ENCODE results near the gene CFAP20.

The CFAP20 gene

DNA sequence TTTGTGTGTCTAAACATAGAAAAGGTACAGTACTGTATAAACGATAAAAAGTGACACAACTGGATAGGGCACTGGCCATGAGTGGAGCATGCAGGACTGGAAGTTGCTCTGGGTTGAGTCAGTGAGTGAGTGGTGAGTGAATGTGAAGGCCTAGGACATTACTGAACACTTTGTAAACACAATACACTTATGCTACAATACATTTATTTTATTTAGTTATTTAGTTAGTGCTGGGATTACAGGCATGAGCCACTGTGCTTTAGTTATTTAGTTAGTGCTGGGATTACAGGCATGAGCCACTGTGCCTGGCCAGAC is 4.6 kb downstream of the CFAP20 start:
- DNase-seq (ENCODE audit: low spot score), result no peak

DNA sequence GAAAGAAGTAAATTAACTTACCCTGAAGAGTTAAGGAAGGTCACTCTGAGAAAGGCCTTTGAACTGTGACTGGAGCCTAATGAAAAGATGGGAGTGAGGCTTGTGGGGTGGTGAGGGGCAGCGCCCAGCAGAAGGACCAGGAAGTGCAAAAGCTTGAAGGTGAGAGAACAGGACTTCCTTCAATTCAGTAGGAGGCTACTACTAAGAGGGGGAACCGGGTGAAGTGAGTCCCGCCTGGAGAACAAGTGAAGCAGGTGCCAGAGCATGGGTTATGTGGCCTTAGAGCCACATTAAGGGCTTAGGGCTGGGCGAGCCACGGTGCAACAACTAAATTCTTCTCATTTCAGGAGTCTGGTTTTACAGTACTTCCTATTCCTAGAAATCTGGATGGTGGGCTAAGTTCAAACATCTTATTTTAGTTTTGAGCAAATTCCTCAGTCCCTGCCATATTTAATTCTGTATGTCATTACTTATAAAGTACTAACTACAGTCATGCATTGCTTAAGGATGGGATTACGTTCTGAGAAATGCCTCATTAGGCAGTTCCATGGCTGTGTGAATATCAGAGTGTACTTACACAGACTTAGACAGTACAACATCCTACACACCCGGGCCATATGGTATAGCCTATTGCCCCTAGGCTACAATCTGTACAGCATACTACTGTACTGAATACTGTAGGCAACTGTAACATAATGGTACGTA is 5.1 kb downstream of the CFAP20 start:
- DNase-seq (ENCODE audit: low spot score), result no peak

DNA sequence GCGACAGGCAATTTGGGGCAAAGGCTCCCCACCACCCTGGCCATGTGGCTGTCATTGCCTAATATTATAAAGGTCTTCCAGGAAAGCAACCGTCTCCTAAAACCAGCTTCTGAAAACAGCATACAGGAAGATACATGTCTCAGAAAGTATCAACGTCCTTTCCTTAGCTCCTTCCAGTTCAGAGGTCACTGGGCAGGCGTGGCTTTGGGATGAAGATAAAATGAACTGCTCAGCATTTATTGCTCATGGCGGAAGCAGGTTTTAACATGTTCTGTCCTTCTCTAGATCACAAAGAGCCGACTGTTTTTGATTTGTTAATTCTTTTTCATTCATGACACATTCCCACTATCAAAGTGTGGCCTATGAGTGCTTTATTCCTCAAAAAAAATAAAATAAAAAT is 8.0 kb downstream of the CFAP20 start:
- DNase-seq (ENCODE audit: low spot score), result no peak

DNA sequence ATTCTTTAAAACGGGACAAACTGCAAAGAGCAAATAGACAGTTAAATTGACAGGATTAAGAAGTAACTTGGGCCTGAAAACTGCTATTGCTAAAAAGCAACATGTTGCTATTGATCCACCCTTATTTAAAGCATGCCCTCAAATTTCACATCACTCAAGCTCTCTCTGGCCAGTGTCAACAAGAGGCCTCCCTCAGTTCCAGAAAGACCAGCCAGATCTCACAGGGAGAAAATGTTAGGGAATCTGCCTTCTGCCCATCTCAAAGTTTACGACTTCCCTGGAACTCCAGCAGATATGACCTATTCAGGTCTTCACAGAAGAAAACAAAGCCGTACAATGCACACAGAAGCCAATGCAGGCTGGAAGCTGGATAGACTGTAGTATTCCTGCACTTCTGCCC is 8.9 kb downstream of the CFAP20 start:
- DNase-seq (ENCODE audit: low spot score), result no peak

DNA sequence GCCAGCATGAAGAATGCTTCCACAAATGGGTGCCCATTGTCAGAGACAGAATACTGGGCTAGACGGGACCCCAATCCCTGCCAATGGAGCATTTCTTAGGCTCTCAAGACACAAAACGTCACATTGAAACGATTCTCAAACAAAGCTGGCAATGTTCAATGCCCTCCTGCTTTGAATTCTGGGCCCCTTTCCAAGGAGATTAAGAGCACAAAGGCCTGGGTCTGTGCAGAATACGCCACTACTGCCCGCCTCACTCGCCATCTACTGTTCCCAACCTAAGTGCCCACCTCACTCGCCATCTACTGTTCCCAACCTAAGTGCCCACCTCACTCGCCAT is 9.7 kb downstream of the CFAP20 start:
- no peak for DNase-seq (ENCODE audit: low spot score)

DNA sequence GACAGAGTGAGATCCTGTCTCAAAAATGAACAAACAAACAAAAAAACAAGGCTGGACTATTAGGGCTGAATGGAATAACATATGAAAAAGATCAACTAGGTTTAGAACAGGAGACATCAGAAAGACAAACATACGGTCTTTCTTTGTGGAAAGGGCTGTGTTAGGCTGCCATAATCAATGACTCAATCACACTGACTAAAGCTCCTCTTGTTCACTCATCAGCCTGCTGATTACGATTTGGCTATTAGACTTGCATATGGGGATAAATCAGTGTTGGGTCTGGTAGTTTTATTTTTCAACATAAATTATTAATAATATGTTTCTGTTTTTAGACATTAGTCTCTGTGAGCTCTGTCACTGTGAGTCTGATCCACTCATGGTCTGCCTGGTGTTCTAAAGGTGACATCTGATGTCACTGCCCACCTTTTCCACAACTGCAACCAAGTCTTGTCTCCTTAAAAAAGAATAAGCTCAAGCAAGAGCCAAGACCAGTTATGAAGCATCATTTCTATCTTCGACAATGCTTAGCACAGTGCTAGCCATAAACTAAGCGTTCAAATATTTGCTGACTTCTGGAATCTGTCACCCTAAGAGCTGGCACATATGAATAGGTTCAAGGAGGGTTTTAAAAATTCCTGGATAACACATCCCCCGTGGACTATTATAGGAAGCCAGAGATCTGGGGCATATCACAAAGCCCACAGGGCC is 10.2 kb downstream of the CFAP20 start:
- DNase-seq (ENCODE audit: low spot score), result no peak

DNA sequence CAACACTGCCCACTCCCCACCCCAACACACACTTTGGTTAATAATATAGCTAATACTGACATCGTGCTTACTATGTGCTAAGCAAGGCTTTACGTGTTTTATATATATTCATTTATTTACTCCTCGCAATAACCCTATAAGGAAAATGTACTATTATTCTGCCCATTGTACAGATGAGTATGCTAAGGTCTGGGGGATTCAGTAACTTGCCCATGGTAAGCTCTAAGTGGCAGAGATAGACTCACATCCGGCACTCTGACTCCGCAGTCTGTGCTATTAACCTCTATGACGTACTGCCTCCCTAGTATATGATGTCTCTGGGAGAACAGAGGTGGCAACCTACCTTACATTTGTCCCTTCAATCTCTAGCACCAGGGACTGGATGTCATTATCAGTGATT is 12.7 kb downstream of the CFAP20 start:
- DNase-seq (ENCODE audit: low spot score), result no peak

DNA sequence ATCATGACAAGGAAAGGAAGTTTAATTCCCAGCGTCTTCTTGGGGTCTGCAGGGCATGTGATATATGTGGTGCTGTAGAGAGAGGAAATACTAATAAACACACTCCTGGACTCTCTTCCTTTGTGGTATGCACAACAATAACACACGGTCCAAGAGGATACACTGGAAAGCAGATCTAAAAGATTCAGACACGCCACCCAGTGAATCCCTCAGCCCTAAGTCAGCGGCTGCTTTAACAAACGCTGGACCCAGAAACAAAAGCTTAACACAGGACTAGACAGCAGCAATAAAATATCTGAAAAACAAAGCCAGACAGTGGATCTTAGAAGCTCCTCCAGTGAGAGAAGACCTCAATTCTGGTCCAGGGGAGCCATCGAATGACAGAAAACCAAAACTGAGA is 13.1 kb downstream of the CFAP20 start:
- no peak for DNase-seq (ENCODE audit: low spot score)

DNA sequence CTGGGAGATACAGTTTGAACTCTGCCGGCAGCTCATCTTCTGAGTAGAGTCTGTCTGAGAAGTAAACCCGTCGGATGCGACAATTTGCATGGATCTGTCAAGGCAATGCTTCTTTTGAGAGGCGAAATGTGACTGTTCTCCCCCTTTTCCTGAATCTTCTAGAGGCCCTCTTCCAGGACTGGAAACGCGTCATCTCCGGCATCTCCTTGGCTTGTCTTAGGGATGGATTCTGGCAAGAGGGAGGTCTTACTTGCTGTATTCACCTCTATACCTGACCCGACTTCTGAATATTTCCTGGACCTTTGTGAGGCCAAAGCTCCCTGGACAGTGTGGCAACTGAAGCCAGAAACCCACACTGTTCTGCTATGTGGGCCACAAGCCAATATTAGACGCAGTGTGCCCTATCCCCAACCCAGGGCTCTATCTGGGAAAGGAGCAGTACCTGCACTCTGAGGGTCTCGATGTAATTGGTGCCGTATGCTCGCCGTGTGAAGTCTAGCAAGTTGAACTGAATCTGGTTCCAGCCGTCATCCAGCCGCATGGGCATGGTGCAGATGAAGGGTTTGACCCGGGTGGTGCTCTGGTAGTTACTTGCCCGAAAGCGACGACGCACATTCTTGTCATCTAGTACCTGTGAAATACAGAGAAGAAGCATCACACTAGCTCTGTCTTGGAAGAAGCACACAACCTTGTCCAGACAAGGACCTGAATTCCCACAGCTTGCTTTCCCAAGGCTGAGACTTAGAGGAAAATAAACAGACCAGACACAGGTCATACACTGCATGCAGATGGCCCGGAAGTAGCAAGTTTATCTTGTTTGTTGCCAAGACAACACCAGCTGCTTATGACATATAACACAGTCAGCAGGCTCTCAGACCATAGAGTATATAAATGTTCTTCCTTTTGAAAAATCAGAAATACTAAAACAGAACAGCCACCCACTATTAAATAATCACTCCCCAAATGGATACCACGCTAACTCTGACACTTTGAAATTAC is 14.1 kb downstream of the CFAP20 start:
- peak; percentile 60 for DNase-seq (ENCODE audit: low spot score)

DNA sequence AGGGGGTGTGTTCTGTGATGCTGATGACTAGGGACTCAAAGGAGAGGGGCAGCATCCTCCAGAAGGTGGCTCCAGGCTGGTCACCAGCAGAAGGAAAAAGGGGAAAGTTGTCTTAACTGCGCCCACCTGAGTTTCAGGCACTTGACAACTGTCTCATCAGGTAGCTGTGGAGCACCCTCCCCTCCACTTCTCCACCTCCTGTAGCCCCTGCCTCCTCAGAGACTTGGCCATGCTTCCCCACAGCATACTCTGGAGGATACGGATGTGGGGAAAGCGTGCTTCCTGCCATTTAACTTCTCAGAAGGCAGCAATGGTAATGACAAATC is 17.9 kb downstream of the CFAP20 start:
- no peak for DNase-seq (ENCODE audit: low spot score)

DNA sequence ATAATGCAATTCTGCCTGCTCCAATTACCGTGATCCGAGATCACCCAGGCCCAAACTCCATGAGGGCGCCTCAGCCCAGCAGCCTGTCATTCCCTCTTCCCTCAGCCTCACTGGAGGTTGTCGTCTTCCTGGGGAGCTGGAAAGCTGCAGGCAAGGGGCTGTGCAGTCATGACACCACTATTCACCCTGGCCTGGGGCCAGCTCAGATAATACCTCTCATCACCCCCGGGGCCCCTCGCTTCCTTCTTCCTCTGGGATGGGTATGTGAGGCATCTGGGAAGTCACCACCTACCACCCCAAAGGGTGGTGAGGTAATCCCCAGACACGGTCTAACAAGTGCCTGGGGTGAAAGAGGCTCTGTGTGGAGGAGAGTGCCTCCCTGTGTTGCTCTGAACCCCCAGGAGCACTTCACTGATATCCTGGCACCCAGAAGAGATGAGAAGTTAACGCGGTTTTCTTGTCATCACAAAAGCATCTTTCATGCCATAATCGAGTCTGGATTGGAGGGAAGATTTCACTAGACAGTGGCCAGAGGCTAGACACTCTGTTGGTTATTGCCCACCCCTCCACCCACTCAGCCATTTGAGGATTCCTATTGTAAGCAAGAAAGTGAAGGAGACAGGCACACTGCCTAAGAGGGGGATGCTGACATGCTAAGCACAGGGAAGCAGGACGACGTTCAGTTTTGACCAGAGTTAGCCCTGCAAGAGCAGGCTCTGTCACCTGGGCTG is 18.4 kb downstream of the CFAP20 start:
- DNase-seq (ENCODE audit: low spot score), result no peak

DNA sequence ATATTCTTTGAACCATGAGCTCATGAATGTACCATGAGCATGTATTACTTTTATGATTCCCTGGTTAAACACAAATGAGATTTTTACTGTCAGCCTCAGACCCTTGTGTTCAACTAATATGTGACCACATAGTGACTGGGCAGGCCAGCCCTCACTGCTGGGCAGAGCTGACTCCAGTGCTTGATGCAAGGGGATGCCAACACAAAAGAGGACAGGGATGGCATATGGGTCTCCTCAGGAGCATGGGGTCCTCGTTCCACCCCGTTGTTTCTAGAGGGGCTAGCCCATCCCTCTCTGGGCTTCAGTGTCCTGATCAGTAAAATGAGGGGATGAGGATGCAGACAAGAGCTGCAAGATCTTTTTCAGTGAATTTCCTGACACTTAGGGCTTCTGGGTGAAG is 19.3 kb downstream of the CFAP20 start:
- DNase-seq (ENCODE audit: low spot score), result no peak

DNA sequence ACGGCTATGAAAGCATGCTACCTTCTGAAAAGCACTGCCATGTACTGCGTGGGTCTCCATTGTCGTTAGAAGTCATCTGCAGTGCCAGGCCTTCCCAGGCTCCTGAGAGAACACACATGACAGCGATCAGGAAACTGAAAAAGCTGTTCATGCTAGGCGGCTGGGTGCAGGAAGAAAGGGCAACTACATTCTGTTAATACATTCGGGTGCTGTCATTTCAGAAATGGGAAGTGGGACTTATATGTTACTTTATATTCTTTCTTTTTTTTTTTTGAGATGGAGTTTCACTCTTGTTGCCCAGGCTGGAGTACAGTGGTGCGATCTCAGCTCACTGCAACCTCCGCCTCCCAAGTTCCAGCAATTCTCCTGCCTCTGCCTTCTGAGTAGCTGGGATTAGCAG is 19.9 kb downstream of the CFAP20 start:
- no peak for DNase-seq (ENCODE audit: low spot score)

DNA sequence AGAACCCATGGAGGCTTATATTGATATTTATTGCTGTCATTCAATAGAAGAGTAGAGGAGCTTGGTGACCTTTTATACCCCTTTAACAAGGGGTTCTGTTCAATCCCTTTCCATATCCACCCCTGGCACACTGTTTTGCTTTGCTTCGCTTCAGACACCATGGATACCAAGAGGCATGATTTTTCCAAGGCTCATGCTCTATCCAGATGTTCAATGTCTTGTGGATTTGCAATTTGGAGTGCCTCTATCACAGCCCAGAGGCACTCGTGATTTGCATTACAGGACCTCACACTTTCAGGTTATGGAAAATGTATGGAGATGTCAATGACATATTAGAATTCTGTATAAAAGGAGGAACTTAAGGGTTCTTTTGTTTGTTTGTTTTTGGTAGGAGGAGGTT is 21.5 kb downstream of the CFAP20 start:
- DNase-seq (ENCODE audit: low spot score), result no peak

DNA sequence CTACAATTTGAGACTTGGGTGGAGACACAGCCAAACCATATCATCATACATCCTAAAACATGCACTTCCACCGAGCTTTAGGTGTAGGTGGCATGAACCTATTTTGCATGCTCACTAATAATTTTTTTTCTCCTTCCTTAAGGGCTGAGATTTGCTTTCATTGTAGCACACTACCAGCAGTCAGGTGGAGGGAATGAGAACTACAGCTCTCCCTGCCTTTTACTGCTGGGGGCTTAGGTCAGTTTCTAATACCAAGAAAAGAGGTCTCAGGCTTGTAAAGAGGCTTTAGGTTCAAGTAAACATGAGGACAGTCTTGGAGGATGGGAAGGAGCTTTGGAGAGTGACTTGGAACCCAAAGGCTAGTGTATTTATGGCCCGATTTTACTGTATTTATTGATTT is 22.0 kb downstream of the CFAP20 start:
- DNase-seq (ENCODE audit: low spot score), result no peak

DNA sequence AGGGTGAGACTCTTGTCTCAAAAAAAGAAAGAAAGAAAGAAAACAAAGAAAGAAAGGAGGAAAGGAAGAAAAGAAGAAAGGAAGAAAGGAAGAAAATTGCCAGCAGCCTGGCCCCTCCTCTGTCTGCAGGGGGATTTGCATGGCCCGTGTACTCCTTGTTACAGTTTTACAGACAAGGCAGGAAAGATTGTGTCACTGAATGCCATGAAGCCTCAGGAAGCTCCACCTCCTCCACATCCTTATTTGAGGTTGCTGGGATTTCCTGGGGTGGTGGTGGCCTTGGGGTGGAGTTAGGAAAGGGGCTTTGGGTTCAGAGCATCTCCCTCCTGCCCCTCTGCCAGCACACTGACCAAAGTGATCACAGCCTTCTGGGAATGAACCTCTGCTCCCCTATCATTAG is 23.6 kb downstream of the CFAP20 start:
- no peak for DNase-seq (ENCODE audit: low spot score)

DNA sequence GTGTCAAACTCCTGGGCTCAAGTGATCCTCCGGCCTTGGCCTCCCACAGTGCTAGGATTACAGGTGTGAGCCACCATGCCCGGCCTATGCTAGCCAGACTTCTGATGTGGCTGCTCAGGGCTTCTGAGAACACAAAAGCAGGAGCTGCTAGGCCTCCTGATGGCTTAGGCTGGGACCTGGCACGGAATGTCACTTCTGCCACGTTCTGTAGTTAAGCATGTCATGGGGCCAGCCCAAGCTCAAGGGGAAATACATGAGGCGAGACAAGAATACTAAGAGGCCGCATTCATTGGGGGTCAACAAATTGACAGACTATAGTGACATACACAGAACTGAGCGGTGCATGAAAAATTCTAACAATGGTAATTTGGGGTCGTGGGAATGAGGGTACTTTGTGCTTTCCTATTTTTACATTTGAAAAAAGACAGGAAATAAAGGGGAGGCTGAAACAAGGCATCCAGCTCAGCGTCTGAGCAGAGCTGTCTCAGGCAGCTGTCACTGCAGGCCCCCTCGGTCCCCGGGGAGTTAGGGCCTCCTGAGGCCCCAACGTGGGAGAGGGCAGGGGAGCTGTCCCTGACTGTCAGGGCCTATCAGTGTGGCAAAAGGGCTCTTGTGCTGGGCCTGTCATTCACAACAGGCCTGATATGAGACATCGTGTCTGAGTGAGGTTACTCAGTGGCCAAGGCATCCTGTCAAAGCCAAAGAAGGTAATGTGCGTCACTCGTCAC is 26.4 kb downstream of the CFAP20 start:
- no peak for DNase-seq (ENCODE audit: low spot score)

DNA sequence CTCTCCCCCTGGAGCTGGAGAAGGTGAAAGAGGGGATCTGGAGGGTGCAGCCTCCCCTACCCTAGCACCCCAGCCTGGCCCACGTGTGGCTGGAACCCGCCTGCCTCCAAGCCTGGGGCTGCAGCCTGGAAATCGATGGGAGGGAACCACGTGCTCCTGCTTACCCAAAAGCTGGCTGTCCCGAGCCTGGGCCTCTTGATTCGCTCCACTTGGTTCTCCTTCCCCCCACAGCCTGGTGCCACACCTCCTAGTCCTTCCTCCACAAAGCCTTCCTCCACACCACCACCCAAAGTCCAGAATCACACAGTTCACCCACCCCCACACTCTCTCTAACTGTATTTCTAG is 29.3 kb downstream of the CFAP20 start:
- no peak for DNase-seq (ENCODE audit: low spot score)

DNA sequence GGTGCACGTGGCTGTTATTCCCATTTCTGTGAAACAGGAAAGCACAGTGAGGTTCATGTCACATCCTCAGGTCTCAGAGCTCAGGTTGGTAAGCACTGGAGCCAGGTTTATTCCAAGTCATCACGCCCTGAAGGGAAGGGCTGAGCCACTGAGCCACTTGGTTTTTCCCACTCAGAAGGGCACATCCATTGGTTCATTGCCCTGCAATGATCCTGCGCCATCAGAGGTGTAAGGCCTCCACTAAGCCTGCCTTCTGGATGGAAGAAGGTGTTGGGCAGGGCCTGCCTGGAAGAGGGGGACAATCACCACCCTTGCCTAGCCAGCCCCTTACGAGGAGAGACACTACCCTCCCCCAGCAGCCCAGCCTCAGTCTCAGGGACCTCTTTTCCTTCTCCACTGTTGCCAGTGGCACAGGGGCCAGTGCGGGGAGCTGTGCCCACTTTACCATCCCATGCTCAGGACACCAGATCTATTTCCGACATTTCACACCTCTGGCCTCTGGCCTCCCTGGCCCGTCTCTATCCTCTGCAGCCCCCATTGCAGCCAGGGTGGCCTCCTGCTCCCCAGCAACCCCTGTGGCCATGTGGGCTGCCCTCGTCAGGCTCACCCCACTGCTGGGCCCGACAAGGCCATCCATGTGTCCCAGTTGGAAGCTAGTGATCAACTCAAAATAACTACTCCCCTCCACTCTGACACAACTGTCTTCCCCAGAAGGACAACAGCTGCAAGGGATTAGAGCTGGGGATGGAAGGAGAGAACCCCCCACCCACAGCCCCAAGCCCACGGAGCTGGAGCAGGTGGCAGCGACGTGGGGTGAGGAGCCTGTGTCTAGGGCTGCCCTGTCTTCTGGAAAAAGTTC is 29.9 kb downstream of the CFAP20 start:
- DNase-seq (ENCODE audit: low spot score), result no peak

DNA sequence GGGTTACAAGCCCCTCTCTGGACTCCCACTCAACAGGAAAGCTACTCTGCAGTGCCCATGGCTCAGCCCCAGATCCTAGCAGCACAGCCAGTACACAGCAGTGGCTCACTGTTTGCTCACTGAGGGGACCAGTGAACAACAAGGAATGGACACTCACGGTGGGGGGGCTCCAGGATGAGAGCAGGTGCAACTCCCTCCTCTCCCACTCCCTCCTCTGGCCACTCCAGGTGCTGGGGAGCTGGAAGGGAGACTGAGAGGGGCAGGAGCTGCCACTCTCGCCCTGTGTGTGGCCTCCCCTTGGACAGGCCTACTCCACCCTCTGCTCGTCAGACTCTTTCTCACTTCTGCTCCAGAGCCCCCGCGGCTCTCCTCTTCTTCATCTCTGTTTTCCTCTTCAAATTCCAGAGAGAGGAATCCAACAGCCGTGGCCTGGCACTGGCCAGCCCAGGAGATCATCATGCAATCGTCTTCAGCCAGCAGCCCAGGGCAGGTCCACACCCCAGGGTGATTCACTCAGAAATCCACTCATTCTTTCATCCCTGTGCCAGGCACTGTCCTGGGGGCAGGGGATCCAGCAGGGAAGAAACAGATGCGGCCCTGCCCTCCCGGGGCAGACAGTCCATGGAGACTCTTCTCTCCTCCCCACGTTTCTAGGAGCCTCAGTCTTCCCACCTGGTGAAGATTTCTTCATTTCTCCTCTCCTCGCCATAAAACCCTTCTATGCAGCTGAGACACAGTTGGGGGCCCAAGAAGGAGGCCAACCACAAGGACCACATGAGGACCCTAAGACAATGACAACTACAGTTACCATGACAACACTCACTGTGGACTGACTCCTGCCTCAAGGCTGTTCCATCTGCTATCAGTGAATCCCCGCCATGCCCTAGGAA is 30.7 kb downstream of the CFAP20 start:
- no peak for DNase-seq (ENCODE audit: low spot score)

All from hepatic stellate cell (primary cell).